Uterus (tissue), 4 donors: ENCODE data around the gene EML6. TPM values are rescaled to one million over a fixed set of nuclear protein-coding genes. Genes with fewer than 3 reads are reported as not detected.
"Not testable (repeated sequence)": the region's sequence is repeated elsewhere in the genome, so short reads cannot be mapped to it uniquely, and the experiment has no call there.

Experiments used
- DNase-seq, 2 donors: peaks; one replicate each; pipeline ENCODE4 v3.0.0-alpha.2; 2019 to 2020
- H3K27ac ChIP-seq, 2 donors: fragments of 200-600 bp; sonication (generic); 1 replicate in 1 of 2; 2 replicates in 1 of 2; pipeline ENCODE4 v1.5.1; 2016 to 2018
- H3K27me3 ChIP-seq, 2 donors: fragments of 200-600 bp; sonication (generic); one replicate each; pipeline ENCODE4 v1.5.1; 2018 to 2019; ENCODE audit warnings: control low read depth in 1 of 2
- H3K36me3 ChIP-seq, 2 donors: fragments of 200-600 bp; sonication (generic); one replicate each; pipeline ENCODE4 v1.5.1; 2019; ENCODE audit warnings: control low read depth in 1 of 2
- H3K4me1 ChIP-seq, 2 donors: fragments of 200-600 bp; sonication (generic); one replicate each; pipeline ENCODE4 v1.5.1; 2018 to 2019; ENCODE audit warnings: control low read depth in 1 of 2
- H3K4me3 ChIP-seq, 2 donors: fragments of 200-600 bp; sonication (generic); 1 replicate in 1 of 2; 2 replicates in 1 of 2; pipeline ENCODE4 v1.5.1; 2018 to 2019; ENCODE audit warnings: mild to moderate bottlenecking in 1 of 2
- H3K9me3 ChIP-seq, 2 donors: fragments of 200-600 bp; sonication (generic); one replicate each; pipeline ENCODE4 v1.5.1; 2019; ENCODE audit warnings: control low read depth in 1 of 2
- CTCF ChIP-seq, 4 experiments: fragments of 200-600 bp in 2 of 4; fragments of 450-650 bp in 2 of 4; sonication (generic) in 2 of 4; IDR thresholded peaks; one replicate each; pipeline ENCODE4 v1.5.1; 2016 to 2019; ENCODE audit warnings: antibody characterized with exemption in 4 of 4, mild to moderate bottlenecking in 2 of 4, moderate library complexity in 1 of 4
- POLR2A ChIP-seq, 2 donors: fragments of 450-650 bp; IDR thresholded peaks; one replicate each; pipeline ENCODE4 v1.6.1; 2016; ENCODE audit warnings: antibody characterized with exemption in 2 of 2, mild to moderate bottlenecking in 1 of 2, moderate library complexity in 1 of 2
- intact Hi-C: fragments of 100-400 bp; cut with DNase I; formaldehyde crosslinking; loops from one replicate; pipeline ENCODE4 v1.15.1; 2023; ENCODE audit warnings: low total_unique reads
- total RNA-seq, 4 donors: library from RNA; depleted of rRNA in 3 of 4; stranded (reverse); fragments of >200 nt in 3 of 4; gene quantifications; one replicate each; pipeline versions ENCODE4 v1.1.0 to v1.2.4, GENCODE V29; 2014 to 2023
- donor health status: DM: yes; HTN: yes; CAD: no.

Gene EML6
- total RNA-seq, 4 donors from 2014 or later = 0.26 to 2.4 (median 1.5) TPM

- no peak overlapping the region for H3K27ac ChIP-seq
Measured at GRCh38 chr2:54867457-54867856, 144.0 kb downstream of the EML6 start.

GRCh38 chr2:54871457-54872107, 148.1 kb downstream of the EML6 start:
- no peaks in the 10 kb centered on the region for H3K36me3 ChIP-seq

More at GRCh38 chr2:54867457-54867856, 144.0 kb downstream of the EML6 start:
- Histone ChIP-seq H3K4me1 (no peaks in the 10 kb centered on the region), H3K4me3 (no peak overlapping the region), H3K9me3 (no peaks in the 10 kb centered on the region), H3K27me3 (no peaks in the 10 kb centered on the region), H3K36me3 (no peaks in the 10 kb centered on the region)
- TF ChIP-seq CTCF (IDR thresholded peaks at IDR 0.05) (no peak), POLR2A (IDR thresholded peaks at IDR 0.05) (no peak)
- intact Hi-C loops = no loop called here
- DNase-seq = no peak

GRCh38 chr2:54872780-54873179, 149.3 kb downstream of the EML6 start:
- Histone ChIP-seq H3K4me3 (no peak overlapping the region), H3K9me3 (no peaks in the 10 kb centered on the region), H3K27me3 (no peaks in the 10 kb centered on the region), H3K36me3 (no peaks in the 10 kb centered on the region), H3K27ac (no peak overlapping the region), H3K4me1 (no peaks in the 10 kb centered on the region)
- TF ChIP-seq CTCF (IDR thresholded peaks at IDR 0.05) = no peak
- no peak for TF ChIP-seq POLR2A (IDR thresholded peaks at IDR 0.05)
- intact Hi-C loops = no loop called here
- no peak for DNase-seq

More at GRCh38 chr2:54871457-54872107, 148.1 kb downstream of the EML6 start:
- DNase-seq = no peak
- intact Hi-C loops = no loop called here
- Histone ChIP-seq H3K4me3 (no peak overlapping the region), H3K27me3 (no peaks in the 10 kb centered on the region), H3K9me3 (no peaks in the 10 kb centered on the region), H3K4me1 (no peaks in the 10 kb centered on the region), H3K27ac (no peak overlapping the region)
- TF ChIP-seq CTCF (IDR thresholded peaks at IDR 0.05) (no peak), POLR2A (IDR thresholded peaks at IDR 0.05) (no peak)

DNA sequence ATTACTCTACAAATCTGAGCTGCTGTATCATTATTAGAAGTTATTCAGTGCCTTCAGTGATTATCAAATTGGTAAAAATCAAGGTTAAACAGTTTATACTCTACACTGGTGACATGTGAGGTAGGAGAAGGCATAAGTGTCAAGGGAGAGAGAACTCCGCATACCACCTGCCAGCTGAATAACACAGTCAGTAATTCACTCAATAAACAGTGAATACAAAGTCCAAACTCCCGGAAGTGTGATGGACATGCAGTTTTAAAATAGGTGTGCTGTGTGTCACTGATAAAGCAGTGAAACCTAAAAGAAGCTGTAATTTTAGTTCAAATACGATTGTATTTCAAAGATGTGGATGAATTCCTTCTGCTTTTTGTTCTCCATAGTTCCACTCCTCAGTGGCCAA, 149.8 kb downstream of the EML6 start:
- H3K36me3 ChIP-seq, H3K4me3 ChIP-seq, H3K4me1 ChIP-seq, H3K27me3 ChIP-seq, intact Hi-C loops, H3K9me3 ChIP-seq, H3K27ac ChIP-seq, DNase-seq: not testable (repeated sequence)

- Histone ChIP-seq H3K9me3 (no peaks in the 10 kb centered on the region), H3K36me3 (no peaks in the 10 kb centered on the region), H3K4me3 (no peak overlapping the region), H3K27me3 (no peaks in the 10 kb centered on the region), H3K4me1 (no peaks in the 10 kb centered on the region), H3K27ac (no peak overlapping the region)
- TF ChIP-seq CTCF (IDR thresholded peaks at IDR 0.05) (no peak), POLR2A (IDR thresholded peaks at IDR 0.05) (no peak)
- intact Hi-C loops = no loop called here
- no peak for DNase-seq
Measured at GRCh38 chr2:54876764-54877163, 153.3 kb downstream of the EML6 start.

DNA sequence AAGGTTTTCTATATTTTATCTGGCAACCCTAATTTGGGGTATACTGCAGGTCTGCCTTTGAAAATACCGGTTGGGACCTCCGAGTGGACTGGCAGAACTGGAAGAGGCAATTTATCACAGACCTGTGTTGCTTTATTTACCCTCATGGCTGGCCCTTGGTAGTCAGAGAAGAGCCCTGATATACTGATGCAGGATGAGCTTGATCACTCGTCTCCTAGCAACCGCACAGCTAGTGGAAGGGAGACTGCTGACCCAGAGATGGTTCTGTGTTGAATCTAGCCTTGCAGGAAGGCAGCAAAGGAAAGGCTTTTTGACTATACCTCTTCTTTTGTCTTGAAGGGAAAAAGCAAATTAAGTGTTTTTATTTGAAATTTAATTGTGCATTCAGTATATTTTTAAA, 154.7 kb downstream of the EML6 start:
- DNase-seq = no peak
- intact Hi-C loops = no loop called here
- no peaks in the 10 kb centered on the region for H3K9me3 ChIP-seq
- H3K36me3 ChIP-seq = no peaks in the 10 kb centered on the region
- H3K27me3 ChIP-seq = no peaks in the 10 kb centered on the region
- no peaks in the 10 kb centered on the region for H3K4me1 ChIP-seq
- H3K4me3 ChIP-seq = no peak overlapping the region
- H3K27ac ChIP-seq = no peak overlapping the region
- TF ChIP-seq POLR2A (IDR thresholded peaks at IDR 0.05) = no peak
- TF ChIP-seq CTCF (IDR thresholded peaks at IDR 0.05) = no peak
